Urothelium cell line (cell line): Measurements from ENCODE around the gene ERBIN.
"Not testable (repeated sequence)": the region's sequence is repeated elsewhere in the genome, so short reads cannot be mapped to it uniquely, and the experiment has no call there.

ENCODE experiments used
- DNase-seq: peaks from one replicate; pipeline ENCODE4 v3.0.0; 2011; ENCODE audit warnings: low spot score, mixed read lengths
- FAIRE-seq: peaks from 2 replicates; lab custom pipeline; 2011; peaks lifted over from hg19 to GRCh38; lab: Jason Lieb, UNC

ERBIN gene

GRCh38 chr5:65916636-65917035 is 9.7 kb upstream of the ERBIN start:
- FAIRE-seq (no peak), DNase-seq (no peak)

GRCh38 chr5:65919773-65920172 is 6.6 kb upstream of the ERBIN start:
- FAIRE-seq, result no peak
- no peak for DNase-seq

DNA sequence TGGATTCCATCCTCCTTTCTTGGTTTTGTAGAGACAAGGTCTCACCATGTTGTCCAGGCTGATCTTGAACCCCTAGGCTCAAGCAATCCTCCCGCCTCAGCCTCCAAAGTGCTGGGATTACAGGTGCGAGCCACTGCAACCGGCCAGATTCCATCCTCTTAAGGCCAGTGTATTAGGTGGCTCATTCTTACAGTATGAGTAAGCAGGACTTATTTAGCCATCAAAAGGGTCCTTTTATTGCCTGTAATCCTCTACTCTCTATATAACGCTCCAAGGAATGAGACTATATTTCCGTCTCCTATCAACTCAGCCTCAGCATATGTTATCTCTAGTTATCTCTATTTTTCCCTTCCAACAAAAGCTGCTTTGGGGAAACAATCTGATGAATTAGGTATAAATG is 3.0 kb upstream of the ERBIN start:
- FAIRE-seq, result peak; percentile 27
- peak; percentile 29 for DNase-seq

GRCh38 chr5:65924366-65925043 is 1.9 kb upstream of the ERBIN start:
- DNase-seq (no peak), FAIRE-seq (no peak)

- DNase-seq (peak; percentile 63), FAIRE-seq (no peak)
Measured at GRCh38 chr5:65925044-65925600, 1.3 kb upstream of the ERBIN start.

DNA sequence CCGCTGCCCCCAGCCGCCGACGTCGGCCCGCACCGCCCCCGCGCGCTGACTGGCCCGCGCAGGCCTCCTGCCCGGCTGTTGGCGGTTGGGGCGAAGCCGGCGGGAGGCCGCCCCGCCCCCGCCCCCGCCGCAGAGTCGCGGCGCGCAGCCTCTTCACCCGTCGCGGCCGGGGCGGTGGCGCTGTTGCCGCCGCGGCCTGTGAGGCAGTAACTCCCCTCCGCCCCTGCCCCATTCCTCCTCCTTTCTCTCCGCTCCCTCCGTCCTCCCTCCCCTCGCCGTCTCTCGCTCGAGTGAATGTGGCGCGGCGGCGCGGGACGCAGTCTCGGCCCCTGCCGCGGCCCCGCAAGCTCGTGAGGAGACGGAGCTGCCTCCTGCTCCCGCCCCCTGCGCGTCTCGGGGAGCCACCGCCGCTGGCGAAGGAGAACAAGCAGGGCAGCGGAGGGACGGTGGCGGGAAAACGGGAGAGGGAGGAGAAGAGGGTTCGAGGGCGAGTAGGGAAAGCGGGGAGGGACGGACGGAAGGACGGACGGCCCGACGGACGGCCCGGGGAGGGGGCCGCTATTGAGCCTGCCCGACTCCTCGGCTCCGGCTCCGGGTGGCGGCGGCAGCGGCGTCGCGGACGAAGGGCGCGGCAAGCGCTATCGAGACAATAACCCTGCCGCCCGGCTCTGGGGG is 637 bp upstream of the ERBIN start:
- peak; percentile 91 for DNase-seq
- peak; percentile 94 for FAIRE-seq

- FAIRE-seq (no peak), DNase-seq (no peak)
Measured at GRCh38 chr5:65926893-65927292, 518 bp downstream of the ERBIN start.

GRCh38 chr5:65927503-65928321 is 1.3 kb downstream of the ERBIN start:
- FAIRE-seq (no peak), DNase-seq (peak; percentile 40)

DNA sequence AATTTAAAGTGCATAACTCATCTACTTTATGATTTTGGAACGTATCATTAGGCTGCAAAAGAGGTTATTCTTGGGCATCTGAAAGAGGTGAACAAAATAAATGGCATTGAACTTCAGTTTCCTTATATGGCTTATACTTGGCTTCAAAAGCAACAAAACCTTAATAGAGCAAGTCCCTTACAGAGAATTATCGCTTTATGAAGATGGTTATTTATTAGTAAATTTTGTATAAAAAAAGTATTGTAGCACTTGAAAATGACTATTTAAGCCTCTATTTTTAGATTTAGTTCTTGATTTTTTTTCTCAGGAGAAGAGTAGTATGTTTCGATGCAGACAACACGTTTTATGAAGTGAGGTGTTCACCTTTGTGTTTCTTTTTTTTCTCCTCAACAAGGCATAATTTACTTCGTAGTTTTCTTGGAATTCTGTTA is 2.0 kb downstream of the ERBIN start:
- DNase-seq (no peak), FAIRE-seq (no peak)

- FAIRE-seq, result no peak
- DNase-seq, result no peak
Measured at GRCh38 chr5:65928860-65929259, 2.5 kb downstream of the ERBIN start.

DNA sequence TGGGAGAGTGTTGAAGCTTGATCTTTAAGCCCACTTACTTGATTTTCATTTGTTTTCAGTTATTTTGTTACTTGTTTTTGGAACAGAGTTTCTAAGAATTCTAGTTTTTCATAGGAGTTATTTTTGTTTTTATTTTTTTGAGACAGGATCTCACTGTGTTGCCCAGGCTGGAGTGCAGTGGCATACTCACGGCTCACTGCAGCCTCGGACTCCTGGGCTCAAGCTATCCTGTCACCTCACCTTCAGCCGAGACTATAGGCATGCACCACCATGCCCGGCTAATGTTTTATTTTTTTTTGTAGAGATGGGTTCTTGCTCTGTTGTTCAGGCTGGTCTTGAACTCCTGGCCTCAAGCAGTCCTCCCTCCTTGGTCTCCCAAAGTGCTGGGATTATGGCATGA is 6.3 kb downstream of the ERBIN start:
- no peak for DNase-seq
- FAIRE-seq, result no peak

DNA sequence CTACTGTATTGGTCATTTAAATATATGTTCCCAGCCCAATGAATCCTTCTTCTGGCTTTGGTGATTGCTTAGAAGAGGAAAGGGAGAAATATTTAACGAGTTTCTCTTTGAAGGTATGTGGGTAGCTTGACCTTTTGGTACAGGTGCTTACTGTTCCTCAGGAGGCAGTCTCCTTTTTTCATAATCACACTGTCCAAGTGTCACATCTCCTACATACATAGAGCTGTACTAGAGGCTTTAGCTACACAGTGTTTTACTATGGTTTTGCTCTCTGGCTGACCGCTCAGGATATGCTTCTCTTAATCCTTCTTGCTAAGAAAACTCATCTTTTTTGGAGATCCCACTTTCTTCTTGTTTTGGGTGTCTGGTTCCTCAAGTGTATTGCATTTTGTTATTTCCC is 6.9 kb downstream of the ERBIN start:
- DNase-seq (no peak), FAIRE-seq (no peak)

DNA sequence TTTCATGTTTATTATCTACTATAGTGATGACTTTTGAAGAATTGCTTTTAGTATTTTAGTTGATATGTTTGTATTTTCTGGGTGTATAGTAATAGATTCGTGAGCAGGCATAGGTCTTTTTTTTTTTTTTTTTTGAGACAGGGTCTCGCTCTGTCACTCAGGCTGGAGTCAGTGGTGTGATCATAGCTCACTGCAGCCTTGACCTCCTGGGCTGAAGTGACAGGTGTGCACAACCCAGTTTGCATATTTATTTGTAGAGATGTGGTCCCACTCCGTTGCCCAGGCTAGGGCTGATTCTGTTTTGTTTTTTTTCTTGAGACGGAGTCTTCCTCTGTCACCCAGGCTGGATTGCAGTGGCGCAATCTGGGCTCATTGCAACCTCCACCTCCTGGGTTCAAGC is 11.9 kb downstream of the ERBIN start:
- no peak for DNase-seq
- no peak for FAIRE-seq

DNA sequence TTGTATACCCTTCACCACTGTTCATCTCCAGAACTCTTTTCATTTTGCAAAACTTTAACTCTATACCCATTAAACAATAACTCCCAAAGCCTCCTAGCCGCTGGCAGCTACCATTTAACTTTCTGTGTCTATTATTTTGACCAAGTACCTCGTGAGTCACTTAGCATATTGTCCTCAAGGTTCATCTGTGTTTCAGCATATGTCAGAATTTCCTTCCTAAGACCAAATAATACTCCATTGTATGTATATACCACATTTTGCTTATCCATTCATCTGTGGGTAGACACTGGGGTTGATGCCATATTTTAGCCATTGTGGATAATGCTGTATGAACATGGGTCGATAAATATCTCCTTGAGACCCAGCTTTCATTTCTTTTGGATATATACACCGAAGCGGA is 17.4 kb downstream of the ERBIN start:
- DNase-seq, result no peak
- no peak for FAIRE-seq

DNA sequence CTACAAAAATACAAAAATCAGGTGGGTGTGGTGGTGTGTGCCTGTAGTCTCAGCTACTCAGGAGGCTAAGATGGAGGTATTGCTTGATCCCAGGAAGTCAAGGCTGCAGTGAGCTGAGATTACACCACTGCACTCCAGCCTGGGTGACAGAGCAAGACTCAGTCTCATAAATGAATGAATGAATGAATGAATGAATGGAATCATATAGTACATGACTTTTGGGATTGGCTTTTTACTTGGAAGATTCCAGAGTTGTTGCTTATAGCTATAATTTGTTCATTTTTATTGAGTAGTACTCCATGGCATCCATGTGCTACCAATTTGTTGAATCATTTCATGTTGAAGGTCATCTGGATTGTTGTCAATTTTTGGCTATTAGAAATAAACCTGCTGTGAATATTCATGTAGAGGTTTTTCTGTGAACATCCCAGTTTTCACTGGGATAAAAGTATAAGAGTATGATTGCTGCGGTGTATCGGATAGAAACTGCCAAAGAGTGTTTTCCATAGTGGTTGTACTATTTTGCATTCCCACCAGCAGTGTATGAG is 19.9 kb downstream of the ERBIN start:
- FAIRE-seq, result no peak
- no peak for DNase-seq

DNA sequence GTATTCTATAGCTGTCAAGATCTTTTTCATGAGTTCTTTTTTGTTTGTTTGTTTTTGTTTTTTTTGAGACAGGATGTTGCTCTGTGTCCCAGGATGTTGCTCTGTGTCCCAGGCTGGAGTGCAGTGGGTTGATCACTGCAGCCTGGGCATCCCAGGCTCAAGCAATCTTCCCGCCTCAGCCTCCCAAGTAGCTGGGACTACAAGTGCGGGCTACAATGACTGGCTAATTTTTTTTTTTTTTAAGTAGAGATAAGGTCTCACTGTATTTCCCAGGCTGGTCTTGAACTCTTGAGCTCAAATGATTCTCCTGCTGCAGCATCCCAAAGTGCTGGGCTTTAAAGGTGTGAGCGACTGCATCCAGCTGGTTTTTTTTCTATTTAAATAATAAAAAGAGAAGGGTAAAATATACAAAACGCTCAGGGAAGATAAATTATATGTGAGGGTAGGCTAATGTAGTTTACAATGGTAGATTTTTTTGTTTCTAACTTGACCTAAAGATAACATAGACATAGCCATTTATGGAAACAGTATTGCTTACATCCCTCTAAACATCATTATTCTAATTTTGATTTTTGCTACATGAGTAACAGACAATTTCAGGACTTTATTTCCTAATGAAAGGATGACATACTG is 21.9 kb downstream of the ERBIN start:
- no peak for FAIRE-seq
- no peak for DNase-seq

GRCh38 chr5:65951330-65951729 is 25.0 kb downstream of the ERBIN start:
- no peak for FAIRE-seq
- no peak for DNase-seq

GRCh38 chr5:65952259-65952658 is 25.9 kb downstream of the ERBIN start:
- no peak for DNase-seq
- FAIRE-seq, result no peak

DNA sequence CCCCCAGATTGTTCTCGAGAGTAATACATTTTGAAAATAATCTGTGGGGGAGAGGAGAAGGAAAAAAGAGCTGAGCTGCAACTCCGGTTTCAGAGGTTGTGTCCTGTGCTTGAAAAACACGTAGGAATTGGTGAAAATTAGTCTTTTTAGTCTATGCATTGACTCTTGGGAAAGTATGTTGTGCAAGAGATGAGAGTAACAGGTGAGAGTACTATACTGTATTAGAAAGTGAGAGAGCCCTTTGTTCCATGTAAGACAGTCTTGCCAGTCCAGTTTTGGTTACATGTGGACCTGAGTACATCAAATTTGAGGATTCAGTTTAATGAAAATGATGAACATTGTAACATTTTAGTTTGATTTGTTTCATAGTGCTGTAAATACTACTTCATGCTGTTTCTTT is 27.8 kb downstream of the ERBIN start:
- no peak for DNase-seq
- no peak for FAIRE-seq

DNA sequence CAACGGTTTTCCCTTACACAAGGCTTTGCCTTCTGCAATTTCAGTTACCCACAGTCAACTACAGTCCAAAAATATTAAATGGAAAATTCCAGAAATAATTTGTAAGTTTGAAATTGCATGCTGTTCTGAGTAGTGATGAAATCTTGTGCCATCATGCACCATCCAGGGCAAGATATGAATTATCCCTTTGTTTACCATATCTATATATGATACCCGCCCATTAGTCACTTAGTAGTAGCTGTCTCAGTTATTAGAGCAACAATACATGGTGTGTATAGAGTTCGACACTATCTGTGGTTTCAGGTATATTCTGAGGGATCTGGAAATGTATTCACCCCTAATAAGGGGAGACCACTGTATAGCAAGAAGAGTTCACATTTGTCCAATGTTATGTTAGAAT is 29.4 kb downstream of the ERBIN start:
- DNase-seq (no peak), FAIRE-seq (no peak)

GRCh38 chr5:65957703-65958102 is 31.3 kb downstream of the ERBIN start:
- not testable (repeated sequence) for FAIRE-seq, DNase-seq
